Hepatocyte (in vitro differentiated cells): Measurements from ENCODE around the gene SYTL3. TPM values are rescaled to one million over a fixed set of nuclear protein-coding genes. Genes with fewer than 3 reads are reported as not detected.

Experiments used
- DNase-seq: peaks from one replicate; pipeline ENCODE4 v3.0.0-alpha.2; 2016; ENCODE audit warnings: low spot score
- H2AFZ ChIP-seq: fragments of 200-600 bp; sonication (generic); 2 replicates; pipeline ENCODE4 v1.6.0; 2016; ENCODE audit warnings: antibody characterized with exemption, mild to moderate bottlenecking
- H3K27ac ChIP-seq: fragments of 200-600 bp; sonication (generic); 2 replicates; pipeline ENCODE4 v1.5.1; 2016; ENCODE audit warnings: mild to moderate bottlenecking
- H3K27me3 ChIP-seq: fragments of 200-600 bp; sonication (generic); 2 replicates; pipeline ENCODE4 v1.6.1; 2016
- H3K36me3 ChIP-seq: fragments of 200-600 bp; sonication (generic); replicated peaks from 2 replicates; pipeline ENCODE4 v1.5.1; 2016; ENCODE audit warnings: low read depth; ENCODE audit not compliant: insufficient read depth
- H3K4me1 ChIP-seq: fragments of 200-600 bp; sonication (generic); 2 replicates; pipeline ENCODE4 v1.5.1; 2016; ENCODE audit warnings: mild to moderate bottlenecking, moderate library complexity; ENCODE audit not compliant: insufficient read depth
- H3K4me2 ChIP-seq: fragments of 200-600 bp; sonication (generic); 2 replicates; pipeline ENCODE4 v1.6.0; 2016
- H3K4me3 ChIP-seq: fragments of 200-600 bp; sonication (generic); 2 replicates; pipeline ENCODE4 v1.5.1; 2016; ENCODE audit warnings: mild to moderate bottlenecking
- H3K79me2 ChIP-seq: fragments of 200-600 bp; sonication (generic); 2 replicates; pipeline ENCODE4 v1.6.0; 2017; ENCODE audit warnings: mild to moderate bottlenecking
- H3K9me2 ChIP-seq: fragments of 200-600 bp; sonication (generic); replicated peaks from 2 replicates; pipeline ENCODE4 v1.6.0; 2017; ENCODE audit warnings: mild to moderate bottlenecking; ENCODE audit not compliant: insufficient read depth
- H3K9me3 ChIP-seq: fragments of 200-600 bp; sonication (generic); 2 replicates; pipeline ENCODE4 v1.5.1; 2016; ENCODE audit warnings: low read depth, mild to moderate bottlenecking
- H4K20me1 ChIP-seq: fragments of 200-600 bp; sonication (generic); 2 replicates; pipeline ENCODE4 v1.6.0; 2016; ENCODE audit warnings: mild to moderate bottlenecking; ENCODE audit not compliant: insufficient read depth, poor library complexity, severe bottlenecking
- EZH2 ChIP-seq: fragments of 200-600 bp; sonication (generic); IDR thresholded peaks from 2 replicates; pipeline ENCODE4 v1.6.1; 2016; ENCODE audit warnings: antibody characterized with exemption, mild to moderate bottlenecking, borderline replicate concordance
- EZH2phosphoT487 ChIP-seq: fragments of 200-600 bp; sonication (generic); IDR thresholded peaks from one replicate; pipeline ENCODE4 v1.6.1; 2018; ENCODE audit warnings: antibody characterized with exemption, mild to moderate bottlenecking, low read depth, moderate library complexity; ENCODE audit not compliant: unreplicated experiment, severe bottlenecking
- WGBS: methylation state at CpG from one replicate; pipeline ENCODE4 v1.1.6; 2016; ENCODE audit warnings: low lambda C conversion rate; ENCODE audit errors: missing lambda C conversion rate; 5-methylcytosine and 5-hydroxymethylcytosine counted together
- polyA plus RNA-seq: library from polyadenylated mRNA; unstranded; fragments of >200 nt; fragmentation: Nextera tagmentation; extraction: Ambion mirVana; gene quantifications from 2 replicates; pipeline ENCODE4 v1.2.1, GENCODE V29; 2016
- total RNA-seq: library from RNA; depleted of rRNA; stranded (reverse); fragments of >200 nt; gene quantifications from 2 replicates; pipeline ENCODE4 v1.2.3, GENCODE V29; 2014
- TF ChIP-seq, protein P1 (sequence below): fragments of 200-600 bp; sonication (generic); IDR thresholded peaks from 2 replicates; pipeline ENCODE4 v1.5.1; 2016; ENCODE audit warnings: antibody characterized with exemption, mild to moderate bottlenecking; ENCODE audit not compliant: poor library complexity

SYTL3 gene
- total and polyA plus RNA-seq, 2 experiments from 2014 or later, result 1.4 to 1.5 TPM

GRCh38 chr6:158777510-158777909 lies 127.7 kb downstream of the SYTL3 start:
- Histone ChIP-seq H3K4me3 (no peak overlapping the region), H3K9me3 (no peaks in the 10 kb centered on the region), H3K27ac (peak overlapping the region; percentile 39), H3K4me1 (peaks cover 29% of the 10 kb centered on the region), H3K9me2 (no peaks in the 10 kb centered on the region), H3K27me3 (no peaks in the 10 kb centered on the region), H3K4me2 (no peak overlapping the region), H3K36me3 (peaks cover 13% of the 10 kb centered on the region), H3K79me2 (peaks cover 90% of the 10 kb centered on the region), H4K20me1 (peaks cover 29% of the 10 kb centered on the region), H2AFZ (no peak overlapping the region)
- 97% methylated on average over 3 of the region's 3 CpGs for WGBS
- no peak for DNase-seq
- TF ChIP-seq, protein P1, sequence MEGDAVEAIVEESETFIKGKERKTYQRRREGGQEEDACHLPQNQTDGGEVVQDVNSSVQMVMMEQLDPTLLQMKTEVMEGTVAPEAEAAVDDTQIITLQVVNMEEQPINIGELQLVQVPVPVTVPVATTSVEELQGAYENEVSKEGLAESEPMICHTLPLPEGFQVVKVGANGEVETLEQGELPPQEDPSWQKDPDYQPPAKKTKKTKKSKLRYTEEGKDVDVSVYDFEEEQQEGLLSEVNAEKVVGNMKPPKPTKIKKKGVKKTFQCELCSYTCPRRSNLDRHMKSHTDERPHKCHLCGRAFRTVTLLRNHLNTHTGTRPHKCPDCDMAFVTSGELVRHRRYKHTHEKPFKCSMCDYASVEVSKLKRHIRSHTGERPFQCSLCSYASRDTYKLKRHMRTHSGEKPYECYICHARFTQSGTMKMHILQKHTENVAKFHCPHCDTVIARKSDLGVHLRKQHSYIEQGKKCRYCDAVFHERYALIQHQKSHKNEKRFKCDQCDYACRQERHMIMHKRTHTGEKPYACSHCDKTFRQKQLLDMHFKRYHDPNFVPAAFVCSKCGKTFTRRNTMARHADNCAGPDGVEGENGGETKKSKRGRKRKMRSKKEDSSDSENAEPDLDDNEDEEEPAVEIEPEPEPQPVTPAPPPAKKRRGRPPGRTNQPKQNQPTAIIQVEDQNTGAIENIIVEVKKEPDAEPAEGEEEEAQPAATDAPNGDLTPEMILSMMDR, result no peak
- TF ChIP-seq EZH2 (no peak), EZH2phosphoT487 (no peak)

DNA sequence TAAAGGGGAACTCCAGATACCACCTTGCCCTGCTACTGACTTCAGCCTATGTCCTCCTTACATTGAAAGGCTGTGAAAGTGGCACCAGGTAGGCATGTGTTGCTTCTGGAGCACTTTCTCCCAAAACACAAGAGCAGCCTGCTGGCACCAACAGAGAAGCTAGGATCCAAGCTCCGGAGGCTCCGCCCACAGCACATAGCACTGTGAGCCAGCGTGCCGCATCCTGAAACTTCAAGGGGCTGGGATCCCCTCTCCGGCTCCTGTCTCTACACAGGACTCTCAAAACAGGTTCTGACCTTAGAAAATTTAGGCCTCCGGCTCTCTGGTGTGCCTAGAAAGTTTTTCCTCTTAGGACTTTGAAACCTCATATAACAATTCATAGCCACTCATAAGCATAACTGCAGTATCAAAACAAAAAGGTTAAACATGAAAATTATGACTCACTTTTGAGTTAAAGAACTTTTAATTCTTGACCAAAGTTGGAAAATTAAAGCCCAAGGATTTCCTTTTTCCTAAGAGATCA lies 128.2 kb downstream of the SYTL3 start:
- Histone ChIP-seq H3K79me2 (peaks cover 93% of the 10 kb centered on the region), H4K20me1 (peaks cover 27% of the 10 kb centered on the region), H3K27me3 (no peaks in the 10 kb centered on the region), H3K27ac (peak overlapping the region; percentile 39), H3K4me2 (no peak overlapping the region), H3K9me3 (no peaks in the 10 kb centered on the region), H3K36me3 (peaks cover 13% of the 10 kb centered on the region), H3K4me3 (no peak overlapping the region), H3K9me2 (no peaks in the 10 kb centered on the region), H3K4me1 (peaks cover 27% of the 10 kb centered on the region), H2AFZ (no peak overlapping the region)
- no peak for TF ChIP-seq EZH2
- TF ChIP-seq, protein P1, result no peak
- no peak for TF ChIP-seq EZH2phosphoT487
- no peak for DNase-seq
- WGBS, result 94% methylated on average over 6 of the region's 6 CpGs

DNA sequence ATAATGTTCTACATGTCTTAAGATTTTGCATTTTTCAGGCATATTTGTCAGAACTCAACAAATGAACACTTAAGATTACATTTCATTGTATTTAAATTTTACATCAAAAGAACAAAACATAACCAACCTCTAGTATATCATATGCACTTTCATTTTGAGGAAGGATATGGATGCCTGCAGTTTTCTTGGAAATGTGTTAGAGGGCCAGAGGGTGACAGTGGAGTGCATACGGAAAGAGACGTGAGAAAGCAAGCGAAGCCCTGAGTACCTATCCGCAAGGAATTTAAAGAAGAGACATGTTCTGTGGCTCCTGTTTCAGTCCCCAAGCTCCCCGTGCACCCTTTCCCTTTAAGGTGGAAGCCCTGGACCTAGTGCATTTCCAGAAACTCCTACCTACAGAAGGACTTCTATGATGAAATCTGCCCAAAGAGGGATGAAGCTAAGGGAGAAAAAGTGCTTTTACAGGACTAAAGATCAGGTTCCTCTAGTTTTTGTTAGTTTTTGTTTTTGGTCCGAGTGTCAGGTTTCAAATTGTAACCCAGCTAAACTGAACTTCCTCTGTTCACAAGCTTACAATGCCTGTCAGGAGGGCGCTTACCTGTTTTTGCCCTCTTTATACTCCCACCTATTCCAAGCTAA lies 130.5 kb downstream of the SYTL3 start:
- H3K4me3 ChIP-seq, result no peak overlapping the region
- H2AFZ ChIP-seq, result no peak overlapping the region
- peaks cover 20% of the 10 kb centered on the region for H3K4me1 ChIP-seq
- peaks cover 97% of the 10 kb centered on the region for H3K79me2 ChIP-seq
- H3K27ac ChIP-seq, result peak overlapping the region; percentile 82
- WGBS, result 80% methylated on average over 7 of the region's 7 CpGs
- H4K20me1 ChIP-seq, result peaks cover 27% of the 10 kb centered on the region
- TF ChIP-seq, protein P1, result no peak
- TF ChIP-seq EZH2, result no peak
- H3K9me3 ChIP-seq, result no peaks in the 10 kb centered on the region
- H3K36me3 ChIP-seq, result peaks cover 20% of the 10 kb centered on the region
- no peaks in the 10 kb centered on the region for H3K9me2 ChIP-seq
- no peaks in the 10 kb centered on the region for H3K27me3 ChIP-seq
- DNase-seq, result no peak
- no peak overlapping the region for H3K4me2 ChIP-seq
